AG09319 (cell line): ENCODE results near the gene BAG1.

Experiments used
- DNase-seq: peaks from one replicate; pipeline ENCODE4 v3.0.0-alpha.2; 2010; ENCODE audit warnings: low read depth; ENCODE audit errors: extremely low read depth
- TF ChIP-seq, protein P1 (sequence below): IDR thresholded peaks from 2 replicates; pipeline ENCODE4 v1.5.1; 2011; ENCODE audit warnings: low read depth, mild to moderate bottlenecking, inconsistent platforms, low read length, moderate library complexity

Gene BAG1

DNA sequence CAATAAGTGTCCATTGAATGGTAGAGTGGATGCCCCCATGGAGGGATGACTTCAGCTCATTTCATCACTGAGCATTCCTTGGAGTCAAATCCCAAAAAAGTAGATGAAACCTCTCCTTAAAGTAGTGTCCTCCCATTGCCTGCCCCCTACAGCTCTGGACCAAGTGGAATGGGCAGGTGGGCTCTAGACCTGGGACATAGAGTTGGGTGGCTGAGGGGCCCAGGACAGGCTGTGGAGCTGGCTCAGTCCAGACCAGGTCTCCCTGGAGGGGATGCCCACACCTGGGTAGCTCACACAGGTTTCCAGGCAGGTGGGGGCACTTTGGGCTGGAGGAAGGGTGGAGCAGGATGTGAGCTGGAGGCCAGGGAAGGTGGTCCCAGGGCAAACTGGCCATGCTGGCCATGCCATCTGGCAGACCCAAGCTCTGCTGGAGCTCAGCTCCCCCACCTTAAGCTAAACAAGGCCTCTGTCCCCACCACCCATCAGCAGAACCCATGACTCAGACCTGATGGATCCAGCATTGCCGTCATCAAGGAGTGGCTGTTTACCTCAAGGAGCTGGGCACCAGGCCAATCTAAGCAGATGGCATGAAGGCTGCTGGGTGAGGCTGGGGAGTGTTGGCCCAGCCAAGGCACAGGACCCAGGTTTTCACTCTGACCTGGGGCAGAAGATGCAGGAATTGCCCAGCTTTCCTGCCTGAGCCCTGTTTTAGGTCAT, 30.7 kb downstream of the BAG1 start:
- TF ChIP-seq, protein P1, sequence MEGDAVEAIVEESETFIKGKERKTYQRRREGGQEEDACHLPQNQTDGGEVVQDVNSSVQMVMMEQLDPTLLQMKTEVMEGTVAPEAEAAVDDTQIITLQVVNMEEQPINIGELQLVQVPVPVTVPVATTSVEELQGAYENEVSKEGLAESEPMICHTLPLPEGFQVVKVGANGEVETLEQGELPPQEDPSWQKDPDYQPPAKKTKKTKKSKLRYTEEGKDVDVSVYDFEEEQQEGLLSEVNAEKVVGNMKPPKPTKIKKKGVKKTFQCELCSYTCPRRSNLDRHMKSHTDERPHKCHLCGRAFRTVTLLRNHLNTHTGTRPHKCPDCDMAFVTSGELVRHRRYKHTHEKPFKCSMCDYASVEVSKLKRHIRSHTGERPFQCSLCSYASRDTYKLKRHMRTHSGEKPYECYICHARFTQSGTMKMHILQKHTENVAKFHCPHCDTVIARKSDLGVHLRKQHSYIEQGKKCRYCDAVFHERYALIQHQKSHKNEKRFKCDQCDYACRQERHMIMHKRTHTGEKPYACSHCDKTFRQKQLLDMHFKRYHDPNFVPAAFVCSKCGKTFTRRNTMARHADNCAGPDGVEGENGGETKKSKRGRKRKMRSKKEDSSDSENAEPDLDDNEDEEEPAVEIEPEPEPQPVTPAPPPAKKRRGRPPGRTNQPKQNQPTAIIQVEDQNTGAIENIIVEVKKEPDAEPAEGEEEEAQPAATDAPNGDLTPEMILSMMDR = no peak
- peak; percentile 74 for DNase-seq

- DNase-seq = no peak
- TF ChIP-seq, protein P1 = no peak
Measured at GRCh38 chr9:33232815-33233214, 31.7 kb downstream of the BAG1 start.

GRCh38 chr9:33231623-33231942, 32.9 kb downstream of the BAG1 start:
- TF ChIP-seq, protein P1 = no peak
- DNase-seq = no peak

GRCh38 chr9:33230756-33231622, 33.5 kb downstream of the BAG1 start:
- no peak for DNase-seq
- TF ChIP-seq, protein P1 = no peak

GRCh38 chr9:33229359-33230114, 35.0 kb downstream of the BAG1 start:
- no peak for DNase-seq
- TF ChIP-seq, protein P1 = no peak

DNA sequence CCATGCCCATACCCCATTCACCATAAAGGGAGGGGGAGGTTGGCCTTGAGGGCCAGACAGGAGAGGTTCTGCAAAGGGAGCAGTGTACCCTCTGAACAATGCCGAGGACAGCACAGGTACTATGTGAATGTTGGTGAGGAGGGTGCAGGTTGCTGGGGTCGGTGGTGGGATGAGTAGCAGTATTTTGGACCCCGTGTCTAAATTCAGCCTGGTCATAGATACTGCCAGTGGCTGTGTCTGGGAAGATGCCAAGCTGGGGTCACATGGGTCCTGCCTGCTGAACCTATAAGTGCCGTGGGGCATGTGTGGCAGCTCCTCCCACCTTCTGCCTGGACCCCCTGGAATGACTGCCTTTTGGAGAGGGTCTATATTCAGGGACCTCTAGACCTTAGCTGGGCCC, 35.9 kb downstream of the BAG1 start:
- TF ChIP-seq, protein P1 = no peak
- DNase-seq = no peak
